Activated CD8-positive, alpha-beta T cell treated with anti-CD3 and anti-CD28 coated beads for 36 hours (primary cell): ENCODE data around the gene GNG3. TPM values are rescaled to one million over a fixed set of nuclear protein-coding genes. Genes with fewer than 3 reads are reported as not detected.

Experiments
- ATAC-seq: fragments of 200-7000 bp; cut with Tn5 transposase; one replicate; pipeline ENCODE4 v1.10.0; 2021; ENCODE audit warnings: mild to moderate bottlenecking, moderate library complexity
- CTCF ChIA-PET: fragments of 350-600 bp; sonication (Branson Sonifier 250); formaldehyde crosslinking; loops from one replicate; lab custom pipeline; 2021; ENCODE audit warnings: antibody characterized with exemption; lab: Charles Lee
- POLR2A ChIA-PET: fragments of 350-600 bp; sonication (Branson Sonifier 250); formaldehyde crosslinking; loops from one replicate; lab custom pipeline; 2021; ENCODE audit warnings: antibody characterized with exemption; lab: Charles Lee
- DNase-seq: peaks from one replicate; pipeline ENCODE4 v3.0.0-alpha.2; 2020
- H3K27ac Mint-ChIP-seq: one replicate; pipeline ENCODE4 v1.8.0; 2021; ENCODE audit warnings: mild to moderate bottlenecking, mixed read lengths
- H3K27me3 Mint-ChIP-seq: one replicate; pipeline ENCODE4 v1.8.0; 2021; ENCODE audit warnings: mixed read lengths
- H3K36me3 Mint-ChIP-seq: one replicate; pipeline ENCODE4 v1.8.0; 2021; ENCODE audit warnings: low read depth, mixed read lengths
- H3K4me1 Mint-ChIP-seq: one replicate; pipeline ENCODE4 v1.8.0; 2021; ENCODE audit warnings: low read depth, mixed read lengths
- H3K4me3 Mint-ChIP-seq: one replicate; pipeline ENCODE4 v1.8.0; 2021; ENCODE audit warnings: mild to moderate bottlenecking, moderate library complexity, mixed read lengths
- H3K9me3 Mint-ChIP-seq: one replicate; pipeline ENCODE4 v1.8.0; 2021; ENCODE audit warnings: mixed read lengths
- intact Hi-C: fragments of 100-400 bp; cut with micrococcal nuclease; formaldehyde crosslinking; loops from one replicate; pipeline ENCODE4 v1.10.0; 2022
- total RNA-seq, 2 experiments: library from RNA; stranded (reverse); gene quantifications; one replicate each; pipeline ENCODE4 v1.2.3, GENCODE V29; 2021
- TF ChIP-seq, protein P1 (sequence below): fragments of 200-600 bp; IDR thresholded peaks from one replicate; pipeline ENCODE4 v1.8.0; 2022; ENCODE audit warnings: antibody characterized with exemption, mild to moderate bottlenecking

The GNG3 gene
- total RNA-seq, 2 experiments from 2014 or later, result not detected

DNA sequence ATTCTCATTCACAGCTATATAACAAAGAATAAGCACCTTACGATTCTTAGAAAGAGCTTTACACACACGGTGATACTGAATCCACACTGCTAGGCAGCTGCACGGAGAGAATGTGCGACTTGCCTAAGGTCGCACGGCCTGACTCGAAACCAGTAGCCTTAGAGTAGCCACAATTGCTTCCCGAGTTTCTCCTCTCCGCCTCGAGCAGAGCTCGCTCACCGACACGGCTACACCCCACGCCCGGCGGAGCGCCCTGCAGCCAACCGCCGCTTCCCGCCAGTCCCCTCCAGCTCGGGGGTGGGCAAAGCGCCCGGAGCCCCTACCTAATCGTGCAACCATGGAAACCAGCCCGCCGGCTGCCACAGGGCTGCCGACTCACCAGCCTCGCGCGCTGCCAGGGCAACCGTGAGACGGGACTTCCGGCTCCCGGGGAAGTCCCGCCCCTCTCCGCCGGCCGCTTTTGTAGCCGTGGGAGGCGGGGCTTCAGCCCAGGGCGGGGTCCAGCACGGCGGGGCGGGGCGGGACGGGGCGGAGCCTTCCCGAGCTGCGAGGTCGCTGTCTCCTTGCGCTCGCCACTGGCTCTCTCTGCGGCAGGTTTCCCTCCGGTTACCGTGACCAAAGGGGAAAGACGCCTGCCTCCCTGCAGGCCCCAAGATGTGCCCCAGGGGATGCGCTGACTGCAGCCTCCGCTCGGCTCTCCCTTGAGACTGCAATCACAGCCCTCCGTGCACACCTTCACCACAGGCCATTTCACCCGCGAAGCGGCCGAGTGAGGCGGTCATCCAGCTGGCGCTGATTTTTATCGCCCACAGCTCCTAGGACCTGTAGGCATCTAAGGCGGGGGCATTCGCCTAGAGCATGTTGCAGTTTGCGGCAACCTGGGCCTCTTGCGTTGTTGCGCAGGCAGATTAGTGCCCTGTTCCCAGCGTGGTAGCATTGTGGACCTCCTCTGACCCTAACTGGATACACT is 1.3 kb upstream of the GNG3 start:
- TF ChIP-seq, protein P1, sequence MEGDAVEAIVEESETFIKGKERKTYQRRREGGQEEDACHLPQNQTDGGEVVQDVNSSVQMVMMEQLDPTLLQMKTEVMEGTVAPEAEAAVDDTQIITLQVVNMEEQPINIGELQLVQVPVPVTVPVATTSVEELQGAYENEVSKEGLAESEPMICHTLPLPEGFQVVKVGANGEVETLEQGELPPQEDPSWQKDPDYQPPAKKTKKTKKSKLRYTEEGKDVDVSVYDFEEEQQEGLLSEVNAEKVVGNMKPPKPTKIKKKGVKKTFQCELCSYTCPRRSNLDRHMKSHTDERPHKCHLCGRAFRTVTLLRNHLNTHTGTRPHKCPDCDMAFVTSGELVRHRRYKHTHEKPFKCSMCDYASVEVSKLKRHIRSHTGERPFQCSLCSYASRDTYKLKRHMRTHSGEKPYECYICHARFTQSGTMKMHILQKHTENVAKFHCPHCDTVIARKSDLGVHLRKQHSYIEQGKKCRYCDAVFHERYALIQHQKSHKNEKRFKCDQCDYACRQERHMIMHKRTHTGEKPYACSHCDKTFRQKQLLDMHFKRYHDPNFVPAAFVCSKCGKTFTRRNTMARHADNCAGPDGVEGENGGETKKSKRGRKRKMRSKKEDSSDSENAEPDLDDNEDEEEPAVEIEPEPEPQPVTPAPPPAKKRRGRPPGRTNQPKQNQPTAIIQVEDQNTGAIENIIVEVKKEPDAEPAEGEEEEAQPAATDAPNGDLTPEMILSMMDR, result no peak
- ChIA-PET CTCF (interaction anchor here (0.7 to 2.9 kb wide), 8 partner anchors 12 to 282 kb away, joined by 3 to 12 read pairs (median 5); partner anchors contain the start of genes C11orf98, CSKMT, TMEM179B and ZBTB3), POLR2A (interaction anchor here (0.7 to 6.3 kb wide), 17 partner anchors 9 to 175 kb away, joined by 3 to 41 read pairs (median 4); partner anchors contain the start of genes INTS5, LBHD1, SLC3A2 and TMEM223)
- Mint-ChIP-seq H3K27ac (peak overlapping the region; percentile 77), H3K36me3 (peaks cover 45% of the 10 kb centered on the region), H3K4me3 (peak overlapping the region; percentile 84), H3K4me1 (peaks cover 43% of the 10 kb centered on the region), H3K9me3 (no peaks in the 10 kb centered on the region), H3K27me3 (no peaks in the 10 kb centered on the region)
- DNase-seq, result peak; percentile 97
- ATAC-seq, result peak; percentile 77
- intact Hi-C loops, result no loop called here

DNA sequence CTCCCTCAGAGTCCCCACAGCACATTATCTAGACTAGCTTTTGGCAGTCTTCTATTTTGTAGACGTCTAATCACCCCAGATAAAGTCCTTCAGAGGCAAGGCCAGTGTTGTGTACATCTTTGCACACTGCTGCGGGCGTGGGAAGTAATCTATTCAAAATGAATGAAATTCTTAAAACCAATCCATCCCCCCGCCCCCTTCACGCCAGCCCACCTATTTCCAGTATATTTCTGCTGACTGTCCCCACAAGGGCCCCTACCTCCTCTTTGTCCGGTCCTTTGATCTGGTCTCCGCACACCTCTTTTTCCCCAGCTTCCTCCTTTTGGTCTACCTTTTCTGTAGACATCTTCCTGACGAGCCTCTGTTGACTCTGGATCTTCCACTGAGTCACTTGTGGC is 627 bp upstream of the GNG3 start:
- POLR2A ChIA-PET, result interaction anchor here (0.9 to 6.3 kb wide), 15 partner anchors 8 to 154 kb away, joined by 3 to 41 read pairs (median 5); partner anchors contain the start of genes HNRNPUL2, INTS5, LBHD1 and TTC9C
- Mint-ChIP-seq H3K9me3 (no peaks in the 10 kb centered on the region), H3K36me3 (peaks cover 42% of the 10 kb centered on the region), H3K4me3 (peak overlapping the region; percentile 84), H3K27me3 (no peaks in the 10 kb centered on the region), H3K4me1 (peaks cover 45% of the 10 kb centered on the region), H3K27ac (peak overlapping the region; percentile 7)
- CTCF ChIA-PET, result interaction anchor here (1.2 to 2.9 kb wide), 6 partner anchors 12 to 282 kb away, joined by 3 to 12 read pairs (median 7); partner anchors contain the start of genes ROM1, TMEM179B and ZBTB3
- ATAC-seq, result no peak
- no peak for DNase-seq
- TF ChIP-seq, protein P1, result no peak
- intact Hi-C loops, result no loop called here

DNA sequence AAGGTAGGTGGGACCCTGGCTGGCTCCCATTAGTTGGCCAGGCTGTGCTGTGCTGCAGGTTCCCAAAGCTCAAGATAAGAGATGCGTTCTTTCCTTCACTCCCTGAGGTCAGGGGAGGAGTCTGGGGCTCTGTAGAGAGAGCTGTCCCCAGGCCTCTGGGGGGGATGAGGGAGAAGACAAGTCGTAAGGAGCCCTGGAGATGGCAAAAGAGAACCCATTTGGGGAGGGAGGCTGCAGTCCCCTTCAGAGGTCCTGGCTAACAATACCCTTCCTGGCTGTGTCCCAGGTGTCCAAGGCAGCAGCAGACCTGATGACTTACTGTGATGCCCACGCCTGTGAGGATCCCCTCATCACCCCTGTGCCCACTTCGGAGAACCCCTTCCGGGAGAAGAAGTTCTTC is 916 bp downstream of the GNG3 start:
- POLR2A ChIA-PET, result interaction anchor here (0.6 to 6.3 kb wide), 25 partner anchors 14 to 173 kb away, joined by 3 to 41 read pairs (median 5); partner anchors contain the start of genes B3GAT3, C11orf98, CSKMT and HNRNPUL2
- intact Hi-C loops, result no loop called here
- DNase-seq (no peak), ATAC-seq (no peak)
- Mint-ChIP-seq H3K27ac (peak overlapping the region; percentile 99), H3K4me3 (peak overlapping the region; percentile 91), H3K36me3 (peaks cover 47% of the 10 kb centered on the region), H3K4me1 (peaks cover 57% of the 10 kb centered on the region), H3K9me3 (no peaks in the 10 kb centered on the region), H3K27me3 (no peaks in the 10 kb centered on the region)
- TF ChIP-seq, protein P1, result no peak
- CTCF ChIA-PET, result interaction anchor here (0.9 to 2.5 kb wide), 8 partner anchors 12 to 313 kb away, joined by 3 to 13 read pairs (median 4); partner anchors contain the start of genes HNRNPUL2, LBHD1, ROM1 and TMEM179B

DNA sequence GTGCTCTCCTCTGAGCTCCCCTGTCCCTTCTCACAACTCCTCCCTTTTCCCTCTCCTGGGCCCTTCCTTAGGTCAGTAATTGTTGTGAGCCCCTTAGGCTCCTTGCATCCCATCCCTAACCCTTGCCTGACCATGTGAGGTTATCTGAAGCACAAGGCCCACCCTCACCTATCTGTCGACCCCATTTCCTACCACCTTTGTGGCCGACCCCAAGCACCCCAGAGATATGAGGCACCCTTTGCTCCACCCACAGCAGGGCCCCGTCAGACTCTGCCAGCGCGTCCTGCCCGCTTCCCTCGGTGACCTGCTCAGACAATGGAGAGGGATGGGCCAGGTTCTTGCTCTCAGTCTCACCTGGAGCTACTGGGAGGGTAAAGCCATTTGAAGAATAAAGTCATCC is 1.3 kb downstream of the GNG3 start:
- TF ChIP-seq, protein P1, result no peak
- Mint-ChIP-seq H3K4me3 (peak overlapping the region; percentile 91), H3K36me3 (peaks cover 50% of the 10 kb centered on the region), H3K27me3 (no peaks in the 10 kb centered on the region), H3K4me1 (peaks cover 61% of the 10 kb centered on the region), H3K9me3 (no peaks in the 10 kb centered on the region), H3K27ac (peak overlapping the region; percentile 99)
- ATAC-seq (peak; percentile 40), DNase-seq (peak; percentile 76)
- POLR2A ChIA-PET, result interaction anchor here (0.6 to 6.3 kb wide), 29 partner anchors 12 to 175 kb away, joined by 3 to 41 read pairs (median 4); partner anchors contain the start of genes B3GAT3, C11orf98, CSKMT and GANAB
- intact Hi-C loops, result no loop called here
- CTCF ChIA-PET, result interaction anchor here (1.0 to 2.5 kb wide), 9 partner anchors 10 to 314 kb away, joined by 3 to 13 read pairs (median 3); partner anchors contain the start of genes HNRNPUL2, LBHD1, ROM1 and TMEM179B
